ENCODE measurements around the gene CD52. TPM values are rescaled to one million over a fixed set of nuclear protein-coding genes. Genes with fewer than 3 reads are reported as not detected.

CD52 gene
- total and polyA plus RNA-seq, 3 donors from 2014 or later, result 3.0 to 23.8 TPM; not detected in 1

- Histone ChIP-seq H3K9me3 (no peaks in the 10 kb centered on the region), H3K36me3 (ENCODE audit: low read depth, missing control alignments) (no peaks in the 10 kb centered on the region), H3K4me1 (peaks cover 11% of the 10 kb centered on the region), H3K4me3 (no peak overlapping the region), H3K27me3 (no peaks in the 10 kb centered on the region), H3K27ac (no peak overlapping the region)
- DNase-seq, result no peak
- TF ChIP-seq POLR2A (IDR thresholded peaks at IDR 0.05), result no peak
- no peak for TF ChIP-seq CTCF (IDR thresholded peaks at IDR 0.05)
- WGBS, 2 donors, result 70 to 75% methylated on average over 8 of the region's 8 CpGs
- intact Hi-C loops (cut with DNase I; ENCODE audit: low total_unique reads), result no loop called here
Measured at GRCh38 chr1:26287033-26287711, 30.6 kb upstream of the CD52 start.

GRCh38 chr1:26287811-26288210 lies 29.9 kb upstream of the CD52 start:
- Histone ChIP-seq H3K27ac (no peak overlapping the region), H3K9me3 (no peaks in the 10 kb centered on the region), H3K27me3 (no peaks in the 10 kb centered on the region), H3K4me3 (no peak overlapping the region), H3K36me3 (ENCODE audit: low read depth, missing control alignments) (no peaks in the 10 kb centered on the region), H3K4me1 (peaks cover 6% of the 10 kb centered on the region)
- no peak for DNase-seq
- TF ChIP-seq POLR2A (IDR thresholded peaks at IDR 0.05), result no peak
- TF ChIP-seq CTCF (IDR thresholded peaks at IDR 0.05), result no peak
- intact Hi-C loops (cut with DNase I; ENCODE audit: low total_unique reads), result no loop called here
- WGBS, 2 donors, result 90 to 93% methylated on average over 5 of the region's 5 CpGs

GRCh38 chr1:26288311-26288941 lies 29.3 kb upstream of the CD52 start:
- TF ChIP-seq CTCF (IDR thresholded peaks at IDR 0.05) (no peak), POLR2A (IDR thresholded peaks at IDR 0.05) (no peak)
- WGBS, 2 donors, result 72 to 78% methylated on average over 4 to 5 of the region's 5 CpGs
- intact Hi-C loops (cut with DNase I; ENCODE audit: low total_unique reads), result no loop called here
- DNase-seq, result no peak
- Histone ChIP-seq H3K27ac (no peak overlapping the region), H3K36me3 (ENCODE audit: low read depth, missing control alignments) (no peaks in the 10 kb centered on the region), H3K27me3 (no peaks in the 10 kb centered on the region), H3K4me1 (no peaks in the 10 kb centered on the region), H3K9me3 (no peaks in the 10 kb centered on the region), H3K4me3 (no peak overlapping the region)

- TF ChIP-seq CTCF (IDR thresholded peaks at IDR 0.05) (no peak), POLR2A (IDR thresholded peaks at IDR 0.05) (no peak)
- DNase-seq, result no peak
- Histone ChIP-seq H3K4me1 (no peaks in the 10 kb centered on the region), H3K4me3 (no peak overlapping the region), H3K36me3 (ENCODE audit: low read depth, missing control alignments) (no peaks in the 10 kb centered on the region), H3K27me3 (no peaks in the 10 kb centered on the region), H3K27ac (no peak overlapping the region), H3K9me3 (no peaks in the 10 kb centered on the region)
- 65 to 90% methylated on average over 5 to 21 of the region's 21 CpGs for WGBS, 2 donors
- intact Hi-C loops (cut with DNase I; ENCODE audit: low total_unique reads), result no loop called here
Measured at GRCh38 chr1:26289158-26290059, 28.3 kb upstream of the CD52 start.

Data from testis (tissue), 3 donors.